ENCODE results near the gene USP9X.
"Not testable (repeated sequence)": the region's sequence is repeated elsewhere in the genome, so short reads cannot be mapped to it uniquely, and the experiment has no call there.

Gene USP9X

GRCh38 chrX:41198410-41198809 is 113.2 kb downstream of the USP9X start:
- Histone ChIP-seq H3K36me3 (ENCODE audit: insufficient read depth, low read length) (peaks cover 93% of the 10 kb centered on the region), H3K4me3 (ENCODE audit: low read length) (no peak overlapping the region), H3K27me3 (ENCODE audit: insufficient read depth, low read length) (no peaks in the 10 kb centered on the region), H3K9ac (ENCODE audit: low read depth, low read length) (no peak overlapping the region), H3K4me1 (ENCODE audit: insufficient read depth, low read length) (no peaks in the 10 kb centered on the region), H3K27ac (ENCODE audit: low read depth, low read length) (no peak overlapping the region), H3K9me3 (ENCODE audit: insufficient read depth, low read depth, low read length) (no peaks in the 10 kb centered on the region)
- no CpG with 5 or more reads among the region's 1 CpG for WGBS

GRCh38 chrX:41200785-41201184 is 115.5 kb downstream of the USP9X start:
- 97% methylated on average over 7 of the region's 7 CpGs for WGBS
- Histone ChIP-seq H3K4me1 (ENCODE audit: insufficient read depth, low read length) (no peaks in the 10 kb centered on the region), H3K27ac (ENCODE audit: low read depth, low read length) (no peak overlapping the region), H3K27me3 (ENCODE audit: insufficient read depth, low read length) (no peaks in the 10 kb centered on the region), H3K36me3 (ENCODE audit: insufficient read depth, low read length) (peaks cover 95% of the 10 kb centered on the region), H3K4me3 (ENCODE audit: low read length) (no peak overlapping the region), H3K9me3 (ENCODE audit: insufficient read depth, low read depth, low read length) (no peaks in the 10 kb centered on the region), H3K9ac (ENCODE audit: low read depth, low read length) (no peak overlapping the region)

- H3K9me3 ChIP-seq (ENCODE audit: insufficient read depth, low read depth, low read length): no peaks in the 10 kb centered on the region
- H3K4me3 ChIP-seq (ENCODE audit: low read length): no peak overlapping the region
- WGBS: 95% methylated on average over 1 of the region's 1 CpG
- no peak overlapping the region for H3K9ac ChIP-seq (ENCODE audit: low read depth, low read length)
- no peaks in the 10 kb centered on the region for H3K27me3 ChIP-seq (ENCODE audit: insufficient read depth, low read length)
- no peaks in the 10 kb centered on the region for H3K4me1 ChIP-seq (ENCODE audit: insufficient read depth, low read length)
- no peak overlapping the region for H3K27ac ChIP-seq (ENCODE audit: low read depth, low read length)
- peaks cover 85% of the 10 kb centered on the region for H3K36me3 ChIP-seq (ENCODE audit: insufficient read depth, low read length)
These were observed 124.6 kb downstream of the USP9X start for GRCh38 chrX:41209853-41210252.

GRCh38 chrX:41224605-41225004 is 139.4 kb downstream of the USP9X start:
- 96% methylated on average over 2 of the region's 5 CpGs for WGBS
- Histone ChIP-seq H3K27me3 (ENCODE audit: insufficient read depth, low read length) (no peaks in the 10 kb centered on the region), H3K27ac (ENCODE audit: low read depth, low read length) (no peak overlapping the region), H3K4me1 (ENCODE audit: insufficient read depth, low read length) (no peaks in the 10 kb centered on the region), H3K9me3 (ENCODE audit: insufficient read depth, low read depth, low read length) (no peaks in the 10 kb centered on the region), H3K4me3 (ENCODE audit: low read length) (no peak overlapping the region), H3K9ac (ENCODE audit: low read depth, low read length) (no peak overlapping the region), H3K36me3 (ENCODE audit: insufficient read depth, low read length) (peaks cover 91% of the 10 kb centered on the region)

GRCh38 chrX:41233988-41234387 is 148.7 kb downstream of the USP9X start:
- H3K4me3 ChIP-seq (ENCODE audit: low read length): no peak overlapping the region
- H3K9me3 ChIP-seq (ENCODE audit: insufficient read depth, low read depth, low read length): no peaks in the 10 kb centered on the region
- H3K36me3 ChIP-seq (ENCODE audit: insufficient read depth, low read length): peaks cover 50% of the 10 kb centered on the region
- H3K27ac ChIP-seq (ENCODE audit: low read depth, low read length): no peak overlapping the region
- H3K4me1 ChIP-seq (ENCODE audit: insufficient read depth, low read length): no peaks in the 10 kb centered on the region
- H3K27me3 ChIP-seq (ENCODE audit: insufficient read depth, low read length): no peaks in the 10 kb centered on the region
- H3K9ac ChIP-seq (ENCODE audit: low read depth, low read length): no peak overlapping the region

- 95% methylated on average over 11 of the region's 13 CpGs for WGBS
- H3K4me3 ChIP-seq (ENCODE audit: low read length); H3K4me1 ChIP-seq (ENCODE audit: insufficient read depth, low read length); H3K27ac ChIP-seq (ENCODE audit: low read depth, low read length); H3K9me3 ChIP-seq (ENCODE audit: insufficient read depth, low read depth, low read length); H3K9ac ChIP-seq (ENCODE audit: low read depth, low read length); H3K27me3 ChIP-seq (ENCODE audit: insufficient read depth, low read length): not testable (repeated sequence)
- peaks cover 46% of the 10 kb centered on the region for H3K36me3 ChIP-seq (ENCODE audit: insufficient read depth, low read length)
These were observed 149.2 kb downstream of the USP9X start for GRCh38 chrX:41234471-41234870.

- 100% methylated on average over 1 of the region's 2 CpGs for WGBS
- no peak overlapping the region for H3K4me3 ChIP-seq (ENCODE audit: low read length)
- no peak overlapping the region for H3K9ac ChIP-seq (ENCODE audit: low read depth, low read length)
- H3K36me3 ChIP-seq (ENCODE audit: insufficient read depth, low read length): peaks cover 41% of the 10 kb centered on the region
- no peaks in the 10 kb centered on the region for H3K4me1 ChIP-seq (ENCODE audit: insufficient read depth, low read length)
- H3K27me3 ChIP-seq (ENCODE audit: insufficient read depth, low read length): no peaks in the 10 kb centered on the region
- H3K9me3 ChIP-seq (ENCODE audit: insufficient read depth, low read depth, low read length): no peaks in the 10 kb centered on the region
- H3K27ac ChIP-seq (ENCODE audit: low read depth, low read length): no peak overlapping the region
These were observed 149.7 kb downstream of the USP9X start for GRCh38 chrX:41234962-41235361.

GRCh38 chrX:41236629-41237028 is 151.4 kb downstream of the USP9X start:
- Histone ChIP-seq H3K36me3 (ENCODE audit: insufficient read depth, low read length) (peaks cover 27% of the 10 kb centered on the region), H3K9me3 (ENCODE audit: insufficient read depth, low read depth, low read length) (no peaks in the 10 kb centered on the region), H3K9ac (ENCODE audit: low read depth, low read length) (no peak overlapping the region), H3K4me1 (ENCODE audit: insufficient read depth, low read length) (no peaks in the 10 kb centered on the region), H3K27ac (ENCODE audit: low read depth, low read length) (peak overlapping the region; percentile 55; the same call in 1 of the 2 replicates), H3K4me3 (ENCODE audit: low read length) (no peak overlapping the region), H3K27me3 (ENCODE audit: insufficient read depth, low read length) (no peaks in the 10 kb centered on the region)

GRCh38 chrX:41240509-41240908 is 155.3 kb downstream of the USP9X start:
- H3K9me3 ChIP-seq (ENCODE audit: insufficient read depth, low read depth, low read length): no peaks in the 10 kb centered on the region
- H3K9ac ChIP-seq (ENCODE audit: low read depth, low read length): no peak overlapping the region
- no peaks in the 10 kb centered on the region for H3K4me1 ChIP-seq (ENCODE audit: insufficient read depth, low read length)
- H3K27me3 ChIP-seq (ENCODE audit: insufficient read depth, low read length): no peaks in the 10 kb centered on the region
- H3K4me3 ChIP-seq (ENCODE audit: low read length): no peak overlapping the region
- H3K27ac ChIP-seq (ENCODE audit: low read depth, low read length): no peak overlapping the region
- no peaks in the 10 kb centered on the region for H3K36me3 ChIP-seq (ENCODE audit: insufficient read depth, low read length)
- WGBS: 88% methylated on average over 2 of the region's 3 CpGs

GRCh38 chrX:41241962-41242361 is 156.7 kb downstream of the USP9X start:
- 88% methylated on average over 11 of the region's 11 CpGs for WGBS
- H3K36me3 ChIP-seq (ENCODE audit: insufficient read depth, low read length): no peaks in the 10 kb centered on the region
- no peak overlapping the region for H3K9ac ChIP-seq (ENCODE audit: low read depth, low read length)
- no peak overlapping the region for H3K4me3 ChIP-seq (ENCODE audit: low read length)
- H3K27ac ChIP-seq (ENCODE audit: low read depth, low read length): no peak overlapping the region
- no peaks in the 10 kb centered on the region for H3K9me3 ChIP-seq (ENCODE audit: insufficient read depth, low read depth, low read length)
- H3K4me1 ChIP-seq (ENCODE audit: insufficient read depth, low read length): no peaks in the 10 kb centered on the region
- no peaks in the 10 kb centered on the region for H3K27me3 ChIP-seq (ENCODE audit: insufficient read depth, low read length)

GRCh38 chrX:41245641-41246040 is 160.4 kb downstream of the USP9X start:
- Histone ChIP-seq H3K4me3 (ENCODE audit: low read length) (no peak overlapping the region), H3K27me3 (ENCODE audit: insufficient read depth, low read length) (no peaks in the 10 kb centered on the region), H3K36me3 (ENCODE audit: insufficient read depth, low read length) (no peaks in the 10 kb centered on the region), H3K9ac (ENCODE audit: low read depth, low read length) (no peak overlapping the region), H3K4me1 (ENCODE audit: insufficient read depth, low read length) (no peaks in the 10 kb centered on the region), H3K27ac (ENCODE audit: low read depth, low read length) (no peak overlapping the region), H3K9me3 (ENCODE audit: insufficient read depth, low read depth, low read length) (no peaks in the 10 kb centered on the region)
- 96% methylated on average over 2 of the region's 2 CpGs for WGBS

- Histone ChIP-seq H3K4me3 (ENCODE audit: low read length) (no peak overlapping the region), H3K9ac (ENCODE audit: low read depth, low read length) (no peak overlapping the region), H3K27ac (ENCODE audit: low read depth, low read length) (no peak overlapping the region), H3K9me3 (ENCODE audit: insufficient read depth, low read depth, low read length) (no peaks in the 10 kb centered on the region), H3K4me1 (ENCODE audit: insufficient read depth, low read length) (no peaks in the 10 kb centered on the region), H3K36me3 (ENCODE audit: insufficient read depth, low read length) (no peaks in the 10 kb centered on the region), H3K27me3 (ENCODE audit: insufficient read depth, low read length) (peaks cover 7% of the 10 kb centered on the region; the same call in 1 of the 2 replicates)
- WGBS: 96% methylated on average over 10 of the region's 10 CpGs
These were observed 165.6 kb downstream of the USP9X start for GRCh38 chrX:41250867-41251266.

All from HUES64 (cell line).